GM23338 (cell line): ENCODE measurements around the gene IL6. TPM values are rescaled to one million over a fixed set of nuclear protein-coding genes. Genes with fewer than 3 reads are reported as not detected.

Source experiments
- ATAC-seq: fragments of 200-7000 bp; cut with Tn5 transposase; 3 replicates; pipeline ENCODE4 v1.9.1; 2020
- DNase-seq: peaks from one replicate; pipeline ENCODE4 v3.0.0-alpha.2; 2015; ENCODE audit warnings: low spot score
- H2AFZ ChIP-seq: fragments of 200-600 bp; sonication (generic); 2 replicates; pipeline ENCODE4 v1.8.0; 2016; ENCODE audit warnings: antibody characterized with exemption, mild to moderate bottlenecking, moderate library complexity
- H3F3A ChIP-seq: fragments of 200-600 bp; sonication (generic); replicated peaks from 2 replicates; pipeline ENCODE4 v1.8.0; 2017; ENCODE audit warnings: antibody characterized with exemption, mixed run types, low read depth
- H3K27ac ChIP-seq: fragments of 200-600 bp; sonication (generic); 2 replicates; pipeline ENCODE4 v1.6.1; 2016; ENCODE audit warnings: low read depth
- H3K27me3 ChIP-seq: fragments of 200-600 bp; sonication (generic); 2 replicates; pipeline ENCODE4 v1.8.0; 2016; ENCODE audit warnings: mild to moderate bottlenecking, mixed run types, moderate library complexity; ENCODE audit not compliant: insufficient read depth
- H3K36me3 ChIP-seq: fragments of 200-600 bp; sonication (generic); 2 replicates; pipeline ENCODE4 v1.8.0; 2016; ENCODE audit warnings: mild to moderate bottlenecking; ENCODE audit not compliant: insufficient read depth
- H3K4me1 ChIP-seq: fragments of 200-600 bp; sonication (generic); 2 replicates; pipeline ENCODE4 v1.8.0; 2016; ENCODE audit warnings: mild to moderate bottlenecking, moderate library complexity; ENCODE audit not compliant: insufficient read depth
- H3K4me2 ChIP-seq: fragments of 200-600 bp; sonication (generic); 2 replicates; pipeline ENCODE4 v1.7.1; 2017; ENCODE audit warnings: mixed run types
- H3K4me3 ChIP-seq: fragments of 200-600 bp; sonication (generic); 2 replicates; pipeline ENCODE4 v1.6.1; 2016; ENCODE audit warnings: mixed run types
- H3K79me2 ChIP-seq: fragments of 200-600 bp; sonication (generic); replicated peaks from 2 replicates; pipeline ENCODE4 v1.8.0; 2017; ENCODE audit warnings: mild to moderate bottlenecking; ENCODE audit not compliant: insufficient read depth
- H3K9me2 ChIP-seq: fragments of 200-600 bp; sonication (generic); 2 replicates; pipeline ENCODE4 v1.8.0; 2017; ENCODE audit not compliant: insufficient read depth
- H4K20me1 ChIP-seq: fragments of 200-600 bp; sonication (generic); replicated peaks from 2 replicates; pipeline ENCODE4 v1.8.0; 2017; ENCODE audit warnings: mild to moderate bottlenecking; ENCODE audit not compliant: insufficient read depth
- H3K27ac Mint-ChIP-seq: 2 replicates; pipeline ENCODE4 v1.8.0; 2020; ENCODE audit warnings: inconsistent platforms, mild to moderate bottlenecking, moderate library complexity, mixed read lengths
- H3K27me3 Mint-ChIP-seq: 3 replicates; pipeline ENCODE4 v1.8.0; 2022; ENCODE audit warnings: low read depth, mild to moderate bottlenecking, moderate library complexity, mixed read lengths, inconsistent platforms; ENCODE audit not compliant: insufficient read depth, poor library complexity
- H3K36me3 Mint-ChIP-seq: 3 replicates; pipeline ENCODE4 v1.8.0; 2021; ENCODE audit warnings: low read depth, mild to moderate bottlenecking, inconsistent platforms, moderate library complexity, mixed read lengths
- H3K4me1 Mint-ChIP-seq: 3 replicates; pipeline ENCODE4 v1.8.0; 2020; ENCODE audit warnings: mild to moderate bottlenecking, inconsistent platforms, mixed read lengths
- H3K4me3 Mint-ChIP-seq: 3 replicates; pipeline ENCODE4 v1.8.0; 2021; ENCODE audit warnings: moderate library complexity, mild to moderate bottlenecking, inconsistent platforms, mixed read lengths
- H3K9me3 Mint-ChIP-seq: 3 replicates; pipeline ENCODE4 v1.8.0; 2020; ENCODE audit warnings: moderate library complexity, mild to moderate bottlenecking, inconsistent platforms, mixed read lengths
- CREB1 ChIP-seq: fragments of 250-450 bp; sonication (Bioruptor Pico); IDR thresholded peaks from 2 replicates; pipeline ENCODE4 v1.5.0; 2020; ENCODE audit warnings: low read depth, mild to moderate bottlenecking, moderate library complexity
- CTCF ChIP-seq, 2 experiments: fragments of 200-600 bp in 1 of 2; sonication (generic) in 1 of 2; conservative IDR thresholded peaks; 2 replicates each; pipeline versions ENCODE4 v1.5.1 to v1.6.1; 2016 to 2017; ENCODE audit warnings: antibody characterized with exemption in 2 of 2, low read depth in 2 of 2, mild to moderate bottlenecking in 2 of 2, moderate library complexity in 1 of 2
- ETS1 ChIP-seq: IDR thresholded peaks from 2 replicates; pipeline ENCODE4 v1.6.1; 2016; ENCODE audit warnings: antibody characterized with exemption
- EZH2 ChIP-seq: fragments of 200-600 bp; sonication (generic); IDR thresholded peaks from one replicate; pipeline ENCODE4 v1.8.0; 2017; ENCODE audit warnings: antibody characterized with exemption, mild to moderate bottlenecking, low read depth; ENCODE audit not compliant: unreplicated experiment
- EZH2phosphoT487 ChIP-seq: fragments of 200-600 bp; sonication (generic); IDR thresholded peaks from one replicate; pipeline ENCODE4 v1.8.1; 2018; ENCODE audit warnings: antibody characterized with exemption; ENCODE audit not compliant: unreplicated experiment
- JUNB ChIP-seq: IDR thresholded peaks from one replicate; pipeline ENCODE4 v1.6.1; 2016; ENCODE audit warnings: antibody characterized with exemption; ENCODE audit not compliant: unreplicated experiment
- POLR2AphosphoS5 ChIP-seq: IDR thresholded peaks from 2 replicates; pipeline ENCODE4 v1.6.1; 2016; ENCODE audit warnings: antibody characterized with exemption, low read depth
- REST ChIP-seq: IDR thresholded peaks from one replicate; pipeline ENCODE4 v1.6.1; 2018; ENCODE audit warnings: antibody characterized with exemption; ENCODE audit not compliant: unreplicated experiment
- STAT1 ChIP-seq: IDR thresholded peaks from one replicate; pipeline ENCODE4 v1.6.1; 2016; ENCODE audit warnings: antibody characterized with exemption; ENCODE audit not compliant: unreplicated experiment
- ZNF114 ChIP-seq: fragments of 250-450 bp; sonication (Bioruptor Pico); IDR thresholded peaks from 2 replicates; pipeline ENCODE4 v1.5.0; 2020; ENCODE audit warnings: mild to moderate bottlenecking, moderate library complexity
- ZNF331 ChIP-seq: fragments of 250-450 bp; sonication (Bioruptor Pico); IDR thresholded peaks from 2 replicates; pipeline ENCODE4 v1.5.0; 2020; ENCODE audit warnings: low read depth, mild to moderate bottlenecking, moderate library complexity
- ZNF462 ChIP-seq: fragments of 250-450 bp; sonication (Bioruptor Pico); IDR thresholded peaks from 2 replicates; pipeline ENCODE4 v1.5.0; 2020; ENCODE audit warnings: mild to moderate bottlenecking, moderate library complexity
- polyA plus RNA-seq: library from polyadenylated mRNA; unstranded; fragments of >200 nt; fragmentation: Nextera tagmentation; extraction: Ambion mirVana; gene quantifications from 2 replicates; pipeline ENCODE4 v1.2.1, GENCODE V29; 2016
- total RNA-seq: library from RNA; depleted of rRNA; stranded (reverse); fragments of >200 nt; shearing (Covaris generic); gene quantifications from 2 replicates; pipeline ENCODE4 v1.2.3, GENCODE V29; 2014

IL6 gene
- total and polyA plus RNA-seq, 2 experiments from 2014 or later: 1.6 TPM; not detected in 1

- Mint-ChIP-seq H3K36me3 (no peaks in the 10 kb centered on the region; the same call in 2 of the 3 replicates), H3K27ac (no peak overlapping the region), H3K27me3 (no peaks in the 10 kb centered on the region), H3K4me3 (no peak overlapping the region), H3K4me1 (peaks cover 5% of the 10 kb centered on the region; the same call in 2 of the 3 replicates), H3K9me3 (no peaks in the 10 kb centered on the region)
- Histone ChIP-seq H3K4me3 (no peak overlapping the region), H3K4me1 (no peaks in the 10 kb centered on the region), H4K20me1 (no peaks in the 10 kb centered on the region), H3K9me2 (peaks cover 9% of the 10 kb centered on the region), H3K4me2 (no peak overlapping the region), H3K27me3 (no peaks in the 10 kb centered on the region), H2AFZ (peak overlapping the region; percentile 28; the same call in 1 of the 2 replicates), H3K36me3 (no peaks in the 10 kb centered on the region; the same call in 1 of the 2 replicates), H3K79me2 (no peaks in the 10 kb centered on the region), H3F3A (no peaks in the 10 kb centered on the region), H3K27ac (no peak overlapping the region)
- no peak for DNase-seq
- ATAC-seq: no peak
- TF ChIP-seq ZNF114 (no peak), EZH2 (no peak), ETS1 (no peak), REST (no peak), STAT1 (no peak), ZNF462 (CRISPR knock-in tag) (no peak), EZH2phosphoT487 (no peak), CREB1 (CRISPR knock-in tag) (no peak), CTCF (conservative IDR thresholded peaks at IDR 0.05; ENCODE audit: low read depth in 2 of 2) (no peak), ZNF331 (no peak), POLR2AphosphoS5 (no peak), JUNB (no peak)
These were observed 45.7 kb upstream of the IL6 start for GRCh38 chr7:22681312-22681711.
